Fibroblast of the aortic adventitia (primary cell): ENCODE results near the gene UCKL1. TPM values are rescaled to one million over a fixed set of nuclear protein-coding genes. Genes with fewer than 3 reads are reported as not detected.

Experiments used
- DNase-seq: peaks from one replicate; pipeline ENCODE4 v3.0.0-alpha.2; 2010; ENCODE audit warnings: low read depth
- H3K4me3 ChIP-seq: 2 replicates; pipeline ENCODE4 v1.5.1; 2011; ENCODE audit warnings: low read depth, mild to moderate bottlenecking, control low read depth, low read length, moderate library complexity
- CTCF ChIP-seq: IDR thresholded peaks from 2 replicates; pipeline ENCODE4 v1.5.1; 2011; ENCODE audit warnings: mild to moderate bottlenecking, low read length, control low read depth, inconsistent platforms; ENCODE audit not compliant: insufficient read depth
- total RNA-seq: library from RNA; depleted of rRNA; stranded (reverse); fragments of >200 nt; gene quantifications from 2 replicates; pipeline ENCODE4 v1.2.3, GENCODE V29; 2012; ENCODE audit warnings: low replicate concordance

The UCKL1 gene
- total RNA-seq, 1 donor: 16.0 TPM

- H3K4me3 ChIP-seq: no peak overlapping the region
- DNase-seq: no peak
- no peak for TF ChIP-seq CTCF
These were observed 10.7 kb upstream of the UCKL1 start for GRCh38 chr20:63966944-63967322.

DNA sequence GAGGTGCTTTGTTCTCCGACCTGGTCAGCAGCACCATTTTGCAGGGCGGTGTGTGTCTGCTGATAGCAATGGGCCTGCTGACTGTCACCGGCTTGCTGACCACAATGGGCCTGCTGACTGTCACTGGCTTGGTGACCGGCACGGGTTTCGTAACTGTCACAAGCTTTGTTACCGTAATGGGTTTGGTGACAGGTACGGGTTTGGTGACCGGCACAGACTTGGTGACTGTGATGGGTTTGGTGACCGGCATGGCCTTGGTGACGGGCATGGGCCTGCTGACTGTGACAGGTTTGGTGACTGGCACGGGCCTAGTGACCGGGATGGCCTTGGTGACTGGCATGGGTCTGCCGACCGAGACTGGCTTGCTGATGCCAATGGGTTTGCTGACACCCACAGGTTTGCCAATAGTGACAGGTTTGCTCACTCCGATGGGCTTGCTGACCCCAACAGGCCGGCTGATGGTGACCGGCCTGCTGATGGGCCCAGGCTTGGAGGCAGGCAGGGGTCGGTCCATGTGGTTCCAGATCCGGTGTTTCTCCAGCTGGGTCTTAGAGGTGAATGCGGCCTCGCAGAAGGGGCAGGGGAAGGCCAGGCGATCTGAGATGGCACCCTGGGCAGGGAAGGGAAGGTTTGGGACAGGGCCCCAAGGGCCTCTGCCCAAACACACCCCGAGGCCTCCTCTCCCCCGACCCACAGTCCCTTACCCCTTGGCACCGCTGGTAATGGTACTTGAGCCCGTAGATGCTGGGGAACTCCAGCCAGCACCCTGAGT lies 10.1 kb upstream of the UCKL1 start:
- DNase-seq: no peak
- H3K4me3 ChIP-seq: no peak overlapping the region
- TF ChIP-seq CTCF: no peak

GRCh38 chr20:63964412-63964811 lies 8.2 kb upstream of the UCKL1 start:
- TF ChIP-seq CTCF: no peak
- no peak for DNase-seq
- no peak overlapping the region for H3K4me3 ChIP-seq

GRCh38 chr20:63963784-63964301 lies 7.6 kb upstream of the UCKL1 start:
- TF ChIP-seq CTCF: no peak
- DNase-seq: no peak

DNA sequence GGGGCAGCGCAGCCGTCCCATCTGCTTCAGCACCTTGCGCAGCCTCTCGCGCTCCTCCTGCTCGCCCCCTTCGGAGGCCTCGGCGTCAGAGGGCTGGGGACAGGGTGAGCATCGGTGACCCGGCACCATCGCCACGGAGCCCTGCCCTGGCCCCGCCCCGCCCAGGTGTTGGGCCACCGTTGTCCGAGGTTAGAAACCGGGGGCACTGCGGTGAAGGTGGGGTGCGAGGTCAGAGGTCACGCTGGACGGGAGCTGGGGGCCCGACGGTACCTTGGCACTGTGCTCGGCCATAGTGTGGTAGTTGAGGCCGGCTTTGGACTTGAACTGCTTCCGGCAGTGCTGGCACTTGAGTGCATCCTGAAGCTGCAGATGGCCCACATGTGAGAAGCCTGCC lies 7.1 kb upstream of the UCKL1 start:
- TF ChIP-seq CTCF: no peak
- DNase-seq: no peak

More at GRCh38 chr20:63963784-63964301, 7.6 kb upstream of the UCKL1 start:
- no peak overlapping the region for H3K4me3 ChIP-seq

GRCh38 chr20:63962426-63963347 lies 6.5 kb upstream of the UCKL1 start:
- DNase-seq: no peak
- TF ChIP-seq CTCF: no peak
- no peak overlapping the region for H3K4me3 ChIP-seq

More for the DNA sequence above, 7.1 kb upstream of the UCKL1 start:
- H3K4me3 ChIP-seq: no peak overlapping the region
